NCI-H748 treated with DMSO at 0.1 percent for 48 hours (cell line): ENCODE data around the gene BPIFB6.

Experiments
- DNase-seq: peaks from one replicate; lab custom pipeline; 2025; lab: John Stamatoyannopoulos, UW

Gene BPIFB6

DNA sequence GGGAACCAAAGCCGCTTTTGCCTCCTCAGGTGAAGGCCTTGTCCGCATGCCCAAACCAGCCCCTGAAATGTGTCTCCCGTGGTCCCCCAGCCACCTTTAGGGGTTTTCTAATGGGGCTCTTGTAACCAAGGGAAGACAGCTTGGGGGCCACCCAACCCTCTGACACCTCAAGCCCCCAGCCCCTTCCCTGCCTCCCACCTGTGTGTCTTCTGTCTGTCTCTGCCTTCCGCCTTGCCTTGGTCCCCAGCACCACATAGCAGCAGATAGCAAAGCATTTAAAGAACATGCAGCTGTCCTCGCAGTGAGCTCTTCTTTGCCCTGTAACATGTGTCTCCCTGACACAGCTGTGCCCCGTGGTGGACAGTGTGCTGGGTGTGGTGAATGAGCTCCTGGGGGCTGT, 31.8 kb downstream of the BPIFB6 start:
- no peak for DNase-seq

DNA sequence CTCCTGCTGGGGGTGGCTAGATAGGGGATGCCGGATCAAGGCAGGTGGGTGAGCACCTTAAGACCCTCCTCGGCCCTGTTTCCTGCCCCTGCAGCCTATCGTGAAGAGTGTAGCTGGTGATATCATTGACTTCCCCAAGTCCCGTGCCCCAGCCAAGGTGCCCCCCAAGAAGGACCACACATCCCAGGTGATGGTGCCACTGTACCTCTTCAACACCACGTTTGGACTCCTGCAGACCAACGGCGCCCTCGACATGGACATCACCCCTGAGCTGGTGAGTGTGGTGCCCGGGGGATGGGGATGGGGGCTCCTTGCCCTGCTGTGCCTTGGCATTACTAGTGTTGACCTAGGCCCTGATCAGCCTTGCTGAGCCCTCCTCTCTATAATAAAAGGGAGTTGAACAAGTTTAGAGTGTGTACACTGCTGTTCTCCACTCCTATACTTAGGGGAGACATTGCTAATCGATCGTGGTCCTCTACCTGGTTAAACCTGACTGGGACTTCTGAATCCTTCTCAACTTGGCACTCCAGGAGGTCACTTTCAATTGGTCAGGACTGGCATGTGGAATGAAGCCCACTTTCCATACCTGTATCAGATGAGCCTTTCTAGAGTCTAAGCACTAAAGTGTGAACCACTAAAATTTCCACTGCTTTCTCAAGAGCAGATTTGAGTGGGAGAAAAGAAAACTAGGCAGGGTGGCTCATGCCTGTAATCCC, 33.3 kb downstream of the BPIFB6 start:
- DNase-seq: no peak

DNA sequence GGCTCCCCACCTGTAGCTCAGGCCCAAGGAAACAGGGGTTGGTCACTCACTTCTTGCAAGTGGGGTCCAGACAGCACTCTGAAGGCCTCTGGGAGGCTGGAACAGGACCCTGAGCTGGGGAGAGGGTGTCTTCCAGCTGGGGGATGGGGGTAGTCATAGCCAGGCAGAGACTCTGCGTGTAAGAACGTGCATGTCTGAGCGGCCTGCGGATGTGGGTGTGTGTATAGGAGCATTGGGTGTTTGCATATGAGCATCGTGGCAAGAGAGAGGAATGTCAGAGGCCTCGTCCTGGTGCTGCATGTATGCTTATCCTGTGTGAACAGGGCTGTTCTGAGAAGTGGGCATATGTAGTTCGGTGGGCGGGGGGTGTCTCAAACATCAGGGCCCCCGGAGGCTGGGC, 34.3 kb downstream of the BPIFB6 start:
- no peak for DNase-seq

DNA sequence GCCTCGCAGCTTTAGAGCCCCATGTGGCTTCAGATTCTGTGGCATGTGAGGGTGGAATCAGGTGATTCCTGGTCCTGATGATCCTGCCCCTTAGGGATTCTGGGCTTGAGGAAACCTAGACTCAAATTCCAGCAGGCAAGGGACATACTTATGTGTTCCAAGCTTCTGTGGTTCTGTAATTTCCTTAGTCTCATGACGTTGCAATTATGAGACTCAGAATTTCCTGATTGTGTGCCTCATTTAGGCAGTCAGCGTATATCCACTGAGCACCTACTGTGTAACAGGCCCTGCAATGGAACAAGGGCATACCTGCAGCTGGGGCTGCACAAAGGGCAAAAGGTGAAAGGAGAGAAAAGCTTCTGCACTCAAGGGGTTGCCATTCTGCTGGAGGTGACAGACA, 36.4 kb downstream of the BPIFB6 start:
- DNase-seq: no peak

DNA sequence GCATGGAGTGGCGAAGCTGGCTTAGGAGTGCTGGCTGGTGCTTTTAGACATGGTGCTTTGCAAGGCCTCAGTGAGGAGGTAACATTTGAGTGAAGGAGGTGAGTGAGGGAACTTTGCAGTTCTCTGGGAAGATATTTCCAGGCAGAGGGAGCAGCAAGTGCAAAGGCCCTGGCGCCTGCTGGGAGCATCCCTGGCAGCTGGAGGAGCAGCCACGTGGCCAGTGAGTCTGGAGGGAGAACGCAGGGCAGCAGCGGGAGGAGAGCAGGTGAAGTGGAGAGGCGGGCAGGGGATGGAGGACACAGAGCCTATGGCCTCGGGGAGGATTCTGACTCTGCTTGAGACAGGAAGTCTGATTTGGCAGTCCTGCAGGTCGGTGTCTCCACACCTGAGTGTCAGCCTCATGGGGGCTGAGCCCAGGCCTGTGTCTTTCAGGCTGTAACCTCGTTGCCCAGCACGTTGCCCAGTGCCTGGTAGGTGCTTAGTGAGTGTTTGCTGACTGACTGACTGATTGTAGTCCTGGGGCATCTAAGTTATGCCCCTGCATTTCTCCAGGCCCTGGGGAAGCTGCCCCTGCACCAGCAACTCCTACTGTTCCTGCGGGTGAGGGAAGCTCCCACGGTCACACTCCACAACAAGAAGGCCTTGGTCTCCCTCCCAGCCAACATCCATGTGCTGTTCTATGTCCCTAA, 36.9 kb downstream of the BPIFB6 start:
- DNase-seq: no peak

DNA sequence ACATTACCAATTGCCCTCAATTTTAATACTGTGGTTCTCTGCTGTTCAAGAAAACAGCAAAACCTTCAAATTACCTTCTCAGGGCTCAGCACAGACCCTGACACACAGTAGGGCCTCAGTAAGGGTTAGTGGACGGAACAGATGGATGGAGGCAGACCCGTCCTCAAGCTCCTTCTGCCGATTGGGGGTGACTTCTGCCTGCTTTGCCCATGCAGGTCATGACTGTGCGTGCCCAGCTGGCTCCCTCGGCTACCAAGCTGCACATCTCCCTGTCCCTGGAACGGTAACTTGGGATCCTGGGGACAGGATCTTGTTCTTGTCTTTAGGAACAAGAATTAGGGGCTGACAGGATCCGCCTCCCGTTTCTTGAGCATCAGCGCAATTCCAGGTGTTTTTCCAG, 38.2 kb downstream of the BPIFB6 start:
- DNase-seq: no peak

DNA sequence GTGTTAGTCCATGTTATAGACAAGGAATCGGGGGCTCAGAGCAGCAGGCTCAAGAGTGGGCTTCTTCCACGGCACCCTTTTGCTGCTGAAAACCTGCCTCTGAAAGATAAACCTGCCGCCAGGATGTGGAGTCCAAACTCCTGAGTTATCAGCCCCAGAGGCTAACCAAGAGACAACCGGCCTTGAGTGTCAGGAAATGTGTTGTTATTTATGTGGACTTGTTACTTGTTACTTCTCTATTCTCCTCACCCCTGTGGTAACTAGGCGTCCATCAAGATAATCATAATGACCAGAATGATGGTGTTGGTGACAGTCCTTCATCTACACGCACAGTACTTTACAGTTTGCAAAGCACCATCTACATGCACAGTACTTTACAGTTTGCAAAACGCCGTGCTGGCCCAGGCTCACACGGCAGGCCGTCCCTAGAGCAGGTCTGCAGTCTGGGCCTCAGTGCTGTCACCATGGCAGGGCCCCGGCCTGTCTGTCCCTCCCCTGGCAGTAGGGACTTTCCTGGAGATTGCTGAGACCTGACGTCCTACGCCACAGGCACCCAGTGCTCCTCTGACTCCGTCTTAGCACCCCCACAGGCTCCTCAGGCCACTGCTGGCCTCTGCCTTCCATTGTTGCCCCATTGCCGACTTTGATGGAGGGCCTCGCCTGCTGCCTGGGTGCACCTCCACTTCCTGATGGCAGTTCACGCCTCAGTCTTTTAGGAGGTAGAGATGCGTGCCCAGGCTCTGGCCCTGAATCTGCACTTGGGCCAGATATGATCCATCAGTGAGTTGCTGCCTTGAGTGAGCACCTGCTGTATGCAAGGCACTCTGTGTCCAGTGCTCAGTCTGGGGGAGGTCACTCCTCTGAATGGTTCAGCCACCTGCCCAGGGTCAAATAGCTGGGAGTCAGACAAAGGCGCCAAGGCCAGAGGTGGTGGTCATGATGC, 38.9 kb downstream of the BPIFB6 start:
- no peak for DNase-seq

DNA sequence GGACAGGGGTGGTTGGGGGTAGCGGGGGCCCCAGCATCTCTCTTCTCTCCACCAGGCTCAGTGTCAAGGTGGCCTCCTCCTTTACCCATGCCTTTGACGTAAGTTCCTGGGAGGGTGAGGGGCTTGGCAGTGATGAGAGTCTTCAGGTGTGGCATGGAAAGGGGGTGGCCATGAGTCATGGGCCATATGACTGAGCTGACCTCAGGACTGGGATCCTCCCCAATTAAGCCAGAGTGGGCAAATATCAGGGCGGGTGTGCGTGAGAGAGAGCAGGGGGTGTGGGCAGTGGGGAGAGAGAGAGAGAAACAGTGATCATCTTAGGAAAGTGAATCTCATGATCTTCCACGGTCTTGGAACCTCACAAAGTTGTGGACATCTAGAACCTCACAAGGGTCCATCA, 39.8 kb downstream of the BPIFB6 start:
- no peak for DNase-seq

DNA sequence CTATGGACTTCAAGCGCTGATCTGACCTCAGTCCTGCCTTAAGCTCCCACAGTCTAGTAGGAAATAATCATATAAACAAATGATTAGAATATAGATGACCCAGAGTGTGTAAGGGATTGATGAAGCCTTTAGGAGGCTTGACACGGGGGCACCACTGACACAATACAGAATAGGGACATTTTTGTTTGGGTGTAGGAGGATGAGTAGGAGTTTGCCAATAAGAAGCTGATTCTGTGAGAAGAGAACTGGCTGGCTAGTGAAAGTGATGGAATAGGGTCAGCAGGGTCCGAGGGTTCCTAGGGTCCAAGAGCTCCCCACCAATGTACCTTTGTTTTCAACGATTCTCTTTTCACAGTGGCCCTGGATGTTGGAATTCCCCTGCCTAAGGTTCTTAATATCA, 40.9 kb downstream of the BPIFB6 start:
- DNase-seq: no peak

DNA sequence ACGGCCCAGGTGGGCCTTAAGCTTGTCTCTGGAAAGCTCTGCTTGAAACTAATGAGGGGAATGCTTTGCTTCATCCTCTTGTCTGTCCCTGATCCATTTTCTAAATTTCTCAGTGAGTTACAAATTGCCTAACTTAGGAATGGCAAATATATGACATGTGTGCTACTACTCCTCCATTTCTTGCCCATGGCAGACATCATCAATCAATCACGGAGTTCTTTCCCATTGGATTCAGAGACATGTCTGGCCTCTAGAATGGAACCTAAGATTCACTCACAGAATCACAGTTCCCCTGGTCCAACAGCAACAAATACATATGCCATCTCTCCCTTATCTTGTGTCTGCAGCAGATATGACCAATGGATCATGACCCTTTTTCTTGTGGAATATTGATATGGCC, 41.4 kb downstream of the BPIFB6 start:
- DNase-seq: no peak

DNA sequence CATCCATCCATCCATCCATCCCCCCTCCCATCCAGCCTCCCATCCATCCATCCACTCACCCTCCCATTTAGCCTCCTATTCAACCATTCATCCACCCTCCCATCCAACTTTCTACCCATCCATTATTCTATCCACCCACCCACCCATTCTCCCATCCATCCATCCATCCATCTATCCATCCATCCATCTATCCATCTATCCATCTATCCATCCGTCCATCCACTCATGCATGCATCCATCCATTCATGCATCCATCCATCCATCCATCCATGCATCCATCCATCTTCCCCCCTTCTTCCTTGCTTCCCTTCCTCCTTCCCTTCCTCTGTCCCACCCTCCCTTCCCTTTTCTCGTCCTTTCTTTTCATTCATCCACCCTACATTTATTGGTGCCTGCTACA, 43.2 kb downstream of the BPIFB6 start:
- DNase-seq: no peak

DNA sequence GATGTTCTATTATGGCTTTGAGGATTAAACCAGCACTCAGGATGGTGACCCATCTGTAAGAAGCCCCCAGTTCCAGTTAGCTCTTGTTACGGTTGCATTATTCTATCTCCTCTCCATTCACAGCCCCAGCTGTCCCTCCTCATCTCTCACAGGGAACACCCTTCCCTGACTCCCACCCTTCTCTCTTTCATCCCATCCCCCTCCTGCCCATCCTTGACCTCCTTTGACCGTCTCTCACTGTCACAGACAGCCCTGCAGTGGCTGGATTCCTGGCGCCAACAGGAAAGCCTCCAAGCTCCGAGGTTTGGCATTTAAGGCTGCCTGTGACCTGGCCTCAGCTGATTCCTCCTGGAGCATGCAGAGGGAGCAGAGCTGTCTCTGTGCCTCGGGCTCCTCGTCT, 43.8 kb downstream of the BPIFB6 start:
- no peak for DNase-seq

DNA sequence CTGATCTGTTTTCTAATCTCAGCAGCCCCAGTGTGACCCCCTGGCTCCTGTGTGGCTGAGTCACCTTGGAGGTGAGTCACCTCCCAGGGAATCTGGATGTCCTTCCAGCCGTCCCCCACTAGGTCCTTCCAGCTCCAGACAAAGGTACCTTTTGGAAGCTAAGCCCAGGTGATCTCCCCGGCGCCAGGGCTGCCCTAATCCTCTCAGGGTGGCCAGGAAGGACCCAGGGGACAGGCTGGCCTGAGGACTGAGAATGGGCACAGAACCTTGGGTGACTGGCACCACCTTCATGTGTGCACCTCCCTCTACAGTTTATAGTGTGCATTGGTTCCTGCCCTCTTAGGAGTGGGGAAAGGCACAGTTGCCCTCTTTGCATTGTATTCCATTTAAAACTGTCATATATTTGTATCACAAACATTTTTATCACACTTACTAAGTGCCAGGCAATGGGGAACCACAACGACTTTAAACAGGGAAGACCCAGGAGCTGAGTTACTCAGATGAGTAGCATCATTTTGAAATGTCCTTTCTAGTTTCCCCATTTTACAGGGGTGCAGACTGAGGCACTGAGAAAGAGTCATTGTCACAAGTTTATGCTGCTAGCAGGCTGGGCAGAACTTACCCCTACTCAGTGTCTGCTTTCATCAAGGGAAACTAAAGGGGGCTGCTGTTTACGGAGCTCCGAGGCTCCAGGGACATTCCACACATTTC, 45.4 kb downstream of the BPIFB6 start:
- no peak for DNase-seq

DNA sequence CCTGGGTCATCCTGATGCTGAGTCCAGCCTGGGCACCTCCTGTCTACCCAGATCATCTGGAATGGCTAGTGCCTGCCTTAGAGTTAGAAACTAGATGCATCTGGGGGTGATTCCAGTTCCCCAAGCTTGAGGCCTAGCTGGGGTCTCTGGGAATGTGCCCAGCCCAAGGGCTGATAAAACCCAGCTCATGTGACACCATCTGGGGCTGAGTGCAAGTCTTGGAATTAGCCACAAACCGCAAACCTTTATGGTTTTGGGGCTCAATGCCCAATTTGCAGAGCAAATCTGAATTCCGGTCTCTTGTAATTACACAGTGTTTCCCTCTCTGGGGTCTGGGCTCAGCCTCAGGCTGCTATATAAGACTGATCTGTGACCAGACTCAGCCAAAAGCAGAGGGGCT, 47.8 kb downstream of the BPIFB6 start, which contains the start of gene BPIFB4:
BPIFB4 (plus strand) TSS at position 385 of the 400 bp plus-strand sequence. CDS start 1,884 bp downstream, outside the sequence.
- DNase-seq: no peak

DNA sequence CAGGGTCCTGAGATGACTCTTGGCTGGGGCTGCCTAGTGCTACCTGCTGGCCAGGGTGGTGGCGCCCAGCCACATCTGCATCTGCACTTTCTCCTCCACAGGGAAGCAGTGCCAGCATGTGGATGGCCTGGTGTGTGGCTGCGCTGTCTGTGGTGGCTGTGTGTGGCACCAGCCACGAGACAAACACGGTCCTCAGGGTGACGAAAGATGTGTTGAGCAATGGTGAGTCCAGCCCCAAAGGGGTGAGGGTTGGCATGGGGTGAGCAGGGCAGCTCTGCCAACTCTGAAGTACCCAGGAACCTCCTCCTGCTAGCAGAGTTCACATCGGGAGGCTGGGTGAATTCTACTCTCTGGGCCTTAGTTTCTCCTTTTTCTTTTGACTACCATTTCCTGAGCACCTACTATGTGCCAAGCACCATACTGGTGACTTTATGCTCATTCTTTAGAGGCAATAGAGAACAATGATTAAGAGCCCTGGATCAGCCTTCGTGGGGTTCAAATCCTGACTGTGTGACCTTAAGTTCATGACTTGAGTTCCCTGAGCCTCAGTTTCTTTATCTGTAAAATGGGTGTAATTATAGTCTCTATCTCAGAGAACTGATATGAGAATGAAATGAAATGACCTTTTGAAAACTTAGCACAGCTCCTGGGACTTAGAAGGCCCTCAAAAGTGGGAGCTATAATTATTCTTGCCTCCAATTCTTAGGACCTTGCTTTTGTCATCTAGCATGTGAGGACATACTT, 50.1 kb downstream of the BPIFB6 start:
- no peak for DNase-seq

DNA sequence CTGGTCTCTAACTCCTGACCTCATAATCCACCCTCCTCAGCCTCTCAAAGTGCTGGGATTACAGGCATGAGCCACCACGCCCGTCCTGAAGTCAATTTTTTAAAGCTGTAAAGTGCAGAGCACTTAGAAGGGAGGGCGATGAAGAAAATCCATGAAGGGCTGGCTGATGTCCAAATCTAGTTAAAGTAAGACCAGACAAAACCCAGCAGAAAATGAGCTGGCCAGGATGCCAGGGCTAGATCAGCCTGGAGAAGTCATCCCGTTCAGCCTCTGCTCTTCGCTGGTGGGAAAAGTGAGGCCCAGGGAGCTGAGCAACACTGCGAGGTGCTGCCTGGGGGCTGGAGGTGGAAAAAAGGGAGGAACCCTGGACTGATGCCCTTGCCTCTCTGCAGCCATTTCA, 51.1 kb downstream of the BPIFB6 start:
- DNase-seq: no peak

DNA sequence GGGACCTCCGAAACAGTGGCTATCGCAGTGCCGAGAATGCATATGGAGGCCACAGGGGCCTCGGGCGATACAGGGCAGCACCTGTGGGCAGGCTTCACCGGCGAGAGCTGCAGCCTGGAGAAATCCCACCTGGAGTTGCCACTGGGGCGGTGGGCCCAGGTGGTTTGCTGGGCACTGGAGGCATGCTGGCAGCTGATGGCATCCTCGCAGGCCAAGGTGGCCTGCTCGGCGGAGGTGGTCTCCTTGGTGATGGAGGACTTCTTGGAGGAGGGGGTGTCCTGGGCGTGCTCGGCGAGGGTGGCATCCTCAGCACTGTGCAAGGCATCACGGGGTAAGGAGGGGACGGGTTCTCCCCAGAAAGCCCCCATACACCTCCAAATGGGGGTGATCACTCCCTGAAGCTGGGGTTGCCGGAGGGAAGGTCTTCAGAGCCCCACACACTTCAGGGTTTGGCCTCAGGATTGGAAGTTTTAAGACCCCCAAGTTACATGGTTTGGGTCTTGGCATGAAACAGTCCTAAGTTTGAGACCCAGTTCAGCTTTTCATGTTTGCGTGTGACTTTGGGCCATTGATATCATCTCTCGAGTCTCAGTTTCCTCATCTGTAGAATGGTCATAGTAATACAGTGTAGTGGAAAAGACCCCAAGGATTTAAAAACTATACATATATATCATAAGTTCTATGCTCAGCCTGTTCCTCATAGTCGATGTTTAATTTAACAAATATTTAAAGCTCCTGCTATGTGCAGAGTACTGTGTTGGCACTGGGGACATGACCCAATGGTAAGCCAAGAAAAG, 52.3 kb downstream of the BPIFB6 start:
- DNase-seq: no peak

DNA sequence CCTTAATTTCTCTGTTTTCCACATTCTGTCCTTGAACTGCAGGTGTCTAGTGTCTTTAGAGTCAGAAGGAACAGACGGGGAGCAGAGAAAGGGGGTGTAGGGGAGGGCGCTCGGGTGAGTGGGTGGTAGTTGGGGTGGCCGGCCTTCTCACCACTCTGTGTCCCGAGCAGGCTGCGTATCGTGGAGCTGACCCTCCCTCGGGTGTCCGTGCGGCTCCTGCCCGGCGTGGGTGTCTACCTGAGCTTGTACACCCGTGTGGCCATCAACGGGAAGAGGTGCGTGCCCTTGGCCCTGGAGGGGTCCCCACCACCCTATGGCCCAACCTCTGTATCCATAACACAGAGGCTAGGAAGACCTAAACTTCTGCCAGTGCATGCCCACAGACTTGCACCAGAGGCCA, 53.3 kb downstream of the BPIFB6 start:
- no peak for DNase-seq

DNA sequence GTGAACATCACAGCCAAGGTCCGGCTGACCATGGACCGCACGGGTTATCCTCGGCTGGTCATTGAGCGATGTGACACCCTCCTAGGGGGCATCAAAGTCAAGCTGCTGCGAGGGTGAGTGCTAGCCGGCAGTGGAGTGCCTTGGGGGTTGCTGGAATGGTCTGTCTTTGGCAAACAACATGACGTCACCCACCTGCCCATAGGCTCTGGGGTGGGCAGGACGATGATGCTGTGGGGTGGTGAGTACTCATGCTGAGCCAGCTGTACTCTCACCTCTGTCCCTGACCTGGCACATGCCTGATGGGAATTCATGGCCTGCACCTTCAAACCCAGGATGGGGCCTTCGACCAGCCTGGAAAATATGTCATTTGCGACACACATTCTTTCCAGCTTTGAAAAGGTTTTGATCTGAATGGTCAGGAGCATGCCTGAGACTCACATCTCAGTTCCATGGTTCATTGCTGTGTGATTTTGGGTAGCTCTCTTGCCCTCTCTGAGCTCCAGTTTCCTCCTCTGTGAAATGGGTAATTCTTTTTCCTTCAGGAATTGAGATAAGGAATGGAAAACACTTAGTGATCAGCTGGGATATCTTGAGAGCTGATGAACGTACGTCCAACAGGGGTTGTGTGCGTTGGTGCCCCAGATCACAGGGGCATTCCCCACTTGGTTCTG, 54.7 kb downstream of the BPIFB6 start:
- DNase-seq: no peak

DNA sequence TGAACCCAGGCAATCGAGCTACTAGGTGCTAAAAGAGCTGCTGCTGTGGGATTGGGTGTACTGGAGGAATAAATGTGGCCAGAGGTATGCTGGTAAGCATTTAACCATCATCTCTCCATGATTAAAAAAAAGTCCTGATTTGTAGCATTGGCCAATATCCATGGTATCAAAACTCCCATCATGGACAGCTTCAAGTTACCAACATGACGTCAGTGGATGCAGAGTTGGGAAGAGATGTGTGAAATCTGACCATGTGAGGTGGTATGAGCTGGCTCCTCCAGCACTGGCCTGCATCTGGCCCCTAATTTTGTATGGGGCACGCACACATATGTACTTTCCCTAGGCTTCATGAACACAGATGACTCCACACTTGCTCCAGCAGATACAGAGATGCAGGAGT, 59.7 kb downstream of the BPIFB6 start:
- no peak for DNase-seq
